Activated CD8-positive, alpha-beta memory T cell treated with anti-CD3 and anti-CD28 coated beads, Interleukin-2, amount 10 ng/mL, durations not matched to agents 7 days and 5 days (primary cell): Measurements from ENCODE around the gene SARS1. TPM values are rescaled to one million over a fixed set of nuclear protein-coding genes. Genes with fewer than 3 reads are reported as not detected.

Source experiments
- ATAC-seq: fragments of 150-1000 bp; cut with Tn5 transposase; one replicate; pipeline ENCODE4 v1.10.0; 2021; ENCODE audit warnings: moderate library complexity
- CTCF ChIA-PET: fragments of 350-600 bp; sonication (Branson Sonifier 250); formaldehyde crosslinking; loops from one replicate; lab custom pipeline; 2021; ENCODE audit warnings: antibody characterized with exemption; lab: Charles Lee
- DNase-seq: peaks from one replicate; pipeline ENCODE4 v3.0.0-alpha.2; 2020
- H3K27ac Mint-ChIP-seq: one replicate; pipeline ENCODE4 v1.8.0; 2021; ENCODE audit warnings: mild to moderate bottlenecking, mixed read lengths
- H3K27me3 Mint-ChIP-seq: one replicate; pipeline ENCODE4 v1.8.0; 2021; ENCODE audit warnings: mixed read lengths
- H3K36me3 Mint-ChIP-seq: one replicate; pipeline ENCODE4 v1.8.0; 2021; ENCODE audit warnings: mild to moderate bottlenecking, mixed read lengths
- H3K4me1 Mint-ChIP-seq: one replicate; pipeline ENCODE4 v1.8.0; 2021; ENCODE audit warnings: mixed read lengths
- H3K4me3 Mint-ChIP-seq: one replicate; pipeline ENCODE4 v1.8.0; 2021; ENCODE audit warnings: mild to moderate bottlenecking, moderate library complexity, mixed read lengths
- H3K9me3 Mint-ChIP-seq: one replicate; pipeline ENCODE4 v1.8.0; 2022; ENCODE audit warnings: low read depth, mixed read lengths
- total RNA-seq, 2 experiments: library from RNA; stranded (reverse); gene quantifications; one replicate each; pipeline ENCODE4 v1.2.3, GENCODE V29; 2021

Gene SARS1
- total RNA-seq, 2 experiments from 2014 or later = 148 to 194 TPM

DNA sequence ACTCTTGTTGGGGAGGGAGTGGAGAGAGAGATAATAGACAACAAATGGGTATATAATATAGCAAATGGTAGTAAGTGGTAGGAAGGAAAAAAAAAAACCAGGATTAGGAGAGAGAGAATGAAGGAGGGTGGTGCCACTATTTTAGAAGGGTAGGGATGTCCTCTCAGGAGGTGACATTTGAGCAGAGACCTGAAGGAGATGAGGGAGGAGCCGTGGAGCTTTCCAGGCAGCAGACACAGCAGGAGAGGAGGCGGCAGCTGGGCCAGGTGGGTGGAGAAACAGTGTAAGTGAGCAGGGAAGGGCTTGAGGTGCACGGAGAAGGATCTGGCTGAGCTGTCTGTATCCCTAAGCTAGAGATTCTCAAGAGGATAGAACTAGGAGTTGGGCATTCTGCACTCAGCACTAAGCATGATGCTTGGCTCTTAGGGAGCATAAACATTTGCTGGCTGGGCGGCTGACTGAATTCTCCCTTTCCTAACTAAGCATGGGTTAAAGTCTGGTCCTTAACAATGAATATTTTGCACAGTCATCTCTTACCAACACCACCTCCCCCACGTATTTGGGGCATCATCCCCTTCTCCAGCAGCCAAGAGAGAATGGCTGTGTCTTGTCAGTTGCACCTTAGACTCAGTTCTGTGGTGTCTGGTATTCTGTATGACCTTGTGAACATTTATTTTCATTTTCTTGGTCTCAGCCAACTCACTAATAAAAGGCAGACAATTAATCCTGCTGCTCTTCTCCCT is 27.6 kb upstream of the SARS1 start:
- H3K27me3 Mint-ChIP-seq = no peaks in the 10 kb centered on the region
- no peaks in the 10 kb centered on the region for H3K9me3 Mint-ChIP-seq
- no peak for ATAC-seq
- H3K36me3 Mint-ChIP-seq = no peaks in the 10 kb centered on the region
- DNase-seq = no peak
- H3K4me1 Mint-ChIP-seq = peaks cover 4% of the 10 kb centered on the region
- no peak overlapping the region for H3K4me3 Mint-ChIP-seq
- CTCF ChIA-PET = no interaction called here
- no peak overlapping the region for H3K27ac Mint-ChIP-seq

DNA sequence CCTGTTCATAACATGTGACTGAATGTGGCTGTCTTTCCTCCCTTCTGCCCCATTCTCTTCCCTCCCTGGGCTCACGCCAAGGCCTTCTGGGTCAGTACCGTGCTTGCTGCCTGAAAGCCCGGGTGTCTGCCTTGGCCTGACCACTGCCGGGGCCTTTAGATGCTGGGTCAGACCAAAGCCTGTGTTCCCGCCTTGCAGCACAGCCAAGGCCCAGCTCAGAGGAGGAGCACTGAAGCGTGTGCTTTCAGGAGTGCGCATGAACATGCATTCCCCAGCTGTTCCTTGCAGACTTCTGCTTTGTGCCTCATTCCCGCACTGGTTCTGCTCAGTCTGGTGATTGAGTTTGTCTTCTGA is 27.0 kb upstream of the SARS1 start:
- peaks cover 4% of the 10 kb centered on the region for H3K4me1 Mint-ChIP-seq
- H3K27me3 Mint-ChIP-seq = no peaks in the 10 kb centered on the region
- ATAC-seq = no peak
- no peak for DNase-seq
- H3K4me3 Mint-ChIP-seq = no peak overlapping the region
- CTCF ChIA-PET = interaction anchor here (1.2 kb wide), 1 partner anchor 87 kb away, joined by 3 read pairs; no protein-coding TSS in a partner anchor
- no peaks in the 10 kb centered on the region for H3K36me3 Mint-ChIP-seq
- no peaks in the 10 kb centered on the region for H3K9me3 Mint-ChIP-seq
- H3K27ac Mint-ChIP-seq = no peak overlapping the region

DNA sequence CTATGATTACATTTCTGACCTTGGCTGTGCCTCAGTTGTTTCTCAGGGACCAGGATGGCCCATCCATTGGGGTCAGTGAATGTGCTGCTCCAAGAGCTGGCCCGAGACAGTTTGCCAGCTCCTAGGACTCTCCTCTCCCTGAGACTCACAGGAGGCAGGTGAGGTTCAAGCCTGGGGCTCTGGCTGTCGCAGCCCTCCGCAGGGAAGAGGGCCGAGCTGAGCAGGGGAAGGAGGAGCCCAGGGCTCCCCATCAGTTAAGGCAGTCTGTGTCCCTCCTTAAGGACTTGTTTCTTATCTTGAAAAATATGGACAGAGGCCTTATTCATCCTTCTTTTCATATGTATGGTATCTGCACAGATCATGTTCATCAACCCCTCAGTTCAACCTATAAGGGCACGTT is 26.6 kb upstream of the SARS1 start:
- H3K27me3 Mint-ChIP-seq = no peaks in the 10 kb centered on the region
- H3K27ac Mint-ChIP-seq = no peak overlapping the region
- H3K4me3 Mint-ChIP-seq = no peak overlapping the region
- ATAC-seq = no peak
- CTCF ChIA-PET = interaction anchor here (1.2 kb wide), 1 partner anchor 87 kb away, joined by 3 read pairs; no protein-coding TSS in a partner anchor
- no peak for DNase-seq
- no peaks in the 10 kb centered on the region for H3K36me3 Mint-ChIP-seq
- no peaks in the 10 kb centered on the region for H3K9me3 Mint-ChIP-seq
- H3K4me1 Mint-ChIP-seq = peaks cover 4% of the 10 kb centered on the region

DNA sequence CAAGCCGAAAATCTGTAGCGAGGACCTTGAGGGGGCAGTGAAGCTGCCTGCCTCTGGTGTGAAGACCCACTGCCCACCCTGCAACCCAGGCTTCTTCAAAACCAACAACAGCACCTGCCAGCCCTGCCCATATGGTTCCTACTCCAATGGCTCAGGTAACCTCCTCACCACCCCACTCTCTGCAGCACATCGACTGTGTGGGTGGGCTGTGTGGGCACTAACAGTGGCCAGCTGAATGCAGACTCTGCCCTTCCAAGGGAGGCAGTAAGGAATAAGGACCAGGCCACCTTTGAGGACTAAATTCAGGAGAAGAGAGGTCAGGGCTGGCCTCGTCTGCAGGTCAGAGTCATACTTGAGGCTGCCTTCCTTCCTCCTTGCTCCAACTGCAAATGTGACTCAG is 25.5 kb upstream of the SARS1 start:
- no peaks in the 10 kb centered on the region for H3K36me3 Mint-ChIP-seq

DNA sequence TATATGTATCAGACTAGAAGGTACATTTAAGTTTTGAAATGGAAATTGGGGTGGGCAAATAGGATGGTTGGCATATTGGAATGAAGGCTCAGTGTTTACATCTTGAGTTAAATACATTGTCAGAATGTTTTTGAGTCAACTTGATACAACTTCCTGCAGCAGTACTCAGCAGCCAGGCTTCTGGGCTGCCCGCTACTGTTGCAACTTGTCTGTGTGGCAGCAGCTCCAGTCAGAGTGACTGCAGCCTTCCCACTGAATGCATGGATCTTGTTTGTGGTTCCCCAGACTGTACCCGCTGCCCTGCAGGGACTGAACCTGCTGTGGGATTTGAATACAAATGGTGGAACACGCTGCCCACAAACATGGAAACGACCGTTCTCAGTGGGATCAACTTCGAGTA is 24.9 kb upstream of the SARS1 start:
- Mint-ChIP-seq H3K36me3 (no peaks in the 10 kb centered on the region), H3K27me3 (no peaks in the 10 kb centered on the region), H3K4me3 (no peak overlapping the region), H3K27ac (no peak overlapping the region), H3K4me1 (peaks cover 8% of the 10 kb centered on the region), H3K9me3 (no peaks in the 10 kb centered on the region)
- CTCF ChIA-PET = interaction anchor here (1.0 to 1.8 kb wide), 3 partner anchors 10 to 89 kb away, joined by 3 to 5 read pairs (median 4); no protein-coding TSS in a partner anchor
- no peak for ATAC-seq
- no peak for DNase-seq

More for the DNA sequence above, 25.5 kb upstream of the SARS1 start:
- no peak for DNase-seq
- no peak overlapping the region for H3K27ac Mint-ChIP-seq
- no peaks in the 10 kb centered on the region for H3K9me3 Mint-ChIP-seq
- no peak for ATAC-seq
- CTCF ChIA-PET = no interaction called here
- no peaks in the 10 kb centered on the region for H3K27me3 Mint-ChIP-seq
- no peak overlapping the region for H3K4me3 Mint-ChIP-seq
- H3K4me1 Mint-ChIP-seq = peaks cover 4% of the 10 kb centered on the region

DNA sequence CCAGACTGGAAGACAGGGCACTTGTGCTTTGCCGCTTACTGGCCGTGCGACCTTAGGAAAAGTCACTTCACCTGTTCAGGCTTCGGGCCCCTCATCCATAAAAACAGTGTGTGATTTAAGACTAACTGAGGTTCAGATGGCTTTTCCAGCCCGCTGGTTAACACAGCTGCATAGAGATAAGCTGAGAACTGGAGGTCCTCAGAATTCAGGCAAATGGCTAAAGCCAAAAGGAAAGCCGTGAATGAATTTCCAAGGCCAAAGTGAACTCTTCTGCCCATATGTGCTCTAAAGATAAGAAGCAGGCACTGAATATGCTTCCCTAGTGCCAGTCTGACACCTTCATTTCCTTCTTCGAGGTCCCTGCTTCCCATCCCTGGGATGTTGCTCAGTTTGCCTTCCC is 23.5 kb upstream of the SARS1 start:
- no peak for ATAC-seq
- Mint-ChIP-seq H3K4me1 (peaks cover 8% of the 10 kb centered on the region), H3K9me3 (no peaks in the 10 kb centered on the region), H3K27me3 (no peaks in the 10 kb centered on the region), H3K36me3 (no peaks in the 10 kb centered on the region), H3K4me3 (no peak overlapping the region), H3K27ac (no peak overlapping the region)
- CTCF ChIA-PET = interaction anchor here (1.5 to 2.1 kb wide), 3 partner anchors 8 to 24 kb away, joined by 3 to 6 read pairs (median 4); no protein-coding TSS in a partner anchor
- no peak for DNase-seq

DNA sequence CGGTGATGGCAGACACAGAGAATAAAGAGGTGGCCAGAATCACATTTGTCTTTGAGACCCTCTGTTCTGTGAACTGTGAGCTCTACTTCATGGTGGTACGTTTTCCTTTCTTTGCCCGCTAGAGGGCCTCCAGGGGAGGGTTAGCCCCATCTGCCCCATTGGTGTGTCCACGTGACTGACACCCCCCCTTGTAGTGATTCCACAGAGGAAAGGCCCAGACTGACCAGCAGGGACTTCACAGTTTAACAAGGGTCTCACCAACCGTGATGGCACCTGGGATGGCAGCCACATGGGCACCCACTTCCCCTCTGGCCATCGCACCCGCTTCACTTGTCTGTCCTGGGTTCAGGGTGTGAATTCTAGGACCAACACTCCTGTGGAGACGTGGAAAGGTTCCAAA is 22.3 kb upstream of the SARS1 start:
- no peaks in the 10 kb centered on the region for H3K27me3 Mint-ChIP-seq
- H3K36me3 Mint-ChIP-seq = no peaks in the 10 kb centered on the region
- no peak for ATAC-seq
- CTCF ChIA-PET = interaction anchor here (0.6 to 2.1 kb wide), 5 partner anchors 10 to 27 kb away, joined by 3 to 6 read pairs (median 4); partner anchors contain the start of gene SARS1
- peaks cover 8% of the 10 kb centered on the region for H3K4me1 Mint-ChIP-seq
- DNase-seq = no peak
- H3K4me3 Mint-ChIP-seq = no peak overlapping the region
- H3K27ac Mint-ChIP-seq = no peak overlapping the region
- no peaks in the 10 kb centered on the region for H3K9me3 Mint-ChIP-seq

DNA sequence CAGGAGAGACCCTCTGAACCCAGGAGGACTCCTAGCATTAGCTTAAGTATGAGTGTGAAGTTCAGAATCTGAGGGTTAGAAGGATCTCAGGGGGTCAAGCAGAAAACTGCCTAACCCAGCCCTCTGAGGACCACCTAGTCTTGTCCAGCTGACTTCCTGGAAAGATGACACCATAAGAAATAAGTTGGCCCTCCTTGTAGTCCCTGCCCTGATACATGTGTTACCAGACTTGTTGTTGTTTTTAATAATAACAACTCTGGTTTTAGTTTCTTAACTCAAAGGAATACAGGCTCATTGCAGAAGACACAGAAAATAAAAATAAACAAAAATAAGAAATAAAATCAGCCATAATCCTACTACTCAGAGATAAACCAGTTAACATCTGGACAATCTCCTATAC is 21.8 kb upstream of the SARS1 start:
- DNase-seq = no peak
- Mint-ChIP-seq H3K4me1 (peaks cover 8% of the 10 kb centered on the region), H3K27me3 (no peaks in the 10 kb centered on the region), H3K9me3 (no peaks in the 10 kb centered on the region), H3K4me3 (no peak overlapping the region), H3K27ac (no peak overlapping the region), H3K36me3 (no peaks in the 10 kb centered on the region)
- CTCF ChIA-PET = interaction anchor here (1.0 to 2.1 kb wide), 4 partner anchors 9 to 28 kb away, joined by 3 to 6 read pairs (median 4); partner anchors contain the start of gene SARS1
- ATAC-seq = no peak

DNA sequence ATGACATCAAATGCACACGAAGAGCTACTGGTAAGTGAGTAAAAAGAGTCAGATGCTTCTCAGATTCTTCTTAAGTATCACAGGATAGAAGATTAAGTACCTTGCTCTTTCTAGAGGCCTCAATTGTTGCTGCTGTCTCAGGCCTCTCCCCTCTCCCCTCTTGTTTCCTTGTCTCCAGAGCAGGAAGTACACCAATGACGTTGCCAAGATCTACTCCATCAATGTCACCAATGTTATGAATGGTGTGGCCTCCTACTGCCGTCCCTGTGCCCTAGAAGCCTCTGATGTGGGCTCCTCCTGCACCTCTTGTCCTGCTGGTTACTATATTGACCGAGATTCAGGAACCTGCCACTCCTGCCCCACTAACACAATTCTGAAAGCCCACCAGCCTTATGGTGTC is 21.3 kb upstream of the SARS1 start:
- no peak for ATAC-seq
- Mint-ChIP-seq H3K36me3 (no peaks in the 10 kb centered on the region), H3K4me3 (no peak overlapping the region), H3K27me3 (no peaks in the 10 kb centered on the region), H3K4me1 (peaks cover 10% of the 10 kb centered on the region), H3K9me3 (no peaks in the 10 kb centered on the region), H3K27ac (no peak overlapping the region)
- DNase-seq = no peak
- CTCF ChIA-PET = interaction anchor here (1.6 to 2.0 kb wide), 2 partner anchors 21 to 79 kb away, joined by 4 to 13 read pairs; partner anchors contain the start of genes ELAPOR1 and SARS1

DNA sequence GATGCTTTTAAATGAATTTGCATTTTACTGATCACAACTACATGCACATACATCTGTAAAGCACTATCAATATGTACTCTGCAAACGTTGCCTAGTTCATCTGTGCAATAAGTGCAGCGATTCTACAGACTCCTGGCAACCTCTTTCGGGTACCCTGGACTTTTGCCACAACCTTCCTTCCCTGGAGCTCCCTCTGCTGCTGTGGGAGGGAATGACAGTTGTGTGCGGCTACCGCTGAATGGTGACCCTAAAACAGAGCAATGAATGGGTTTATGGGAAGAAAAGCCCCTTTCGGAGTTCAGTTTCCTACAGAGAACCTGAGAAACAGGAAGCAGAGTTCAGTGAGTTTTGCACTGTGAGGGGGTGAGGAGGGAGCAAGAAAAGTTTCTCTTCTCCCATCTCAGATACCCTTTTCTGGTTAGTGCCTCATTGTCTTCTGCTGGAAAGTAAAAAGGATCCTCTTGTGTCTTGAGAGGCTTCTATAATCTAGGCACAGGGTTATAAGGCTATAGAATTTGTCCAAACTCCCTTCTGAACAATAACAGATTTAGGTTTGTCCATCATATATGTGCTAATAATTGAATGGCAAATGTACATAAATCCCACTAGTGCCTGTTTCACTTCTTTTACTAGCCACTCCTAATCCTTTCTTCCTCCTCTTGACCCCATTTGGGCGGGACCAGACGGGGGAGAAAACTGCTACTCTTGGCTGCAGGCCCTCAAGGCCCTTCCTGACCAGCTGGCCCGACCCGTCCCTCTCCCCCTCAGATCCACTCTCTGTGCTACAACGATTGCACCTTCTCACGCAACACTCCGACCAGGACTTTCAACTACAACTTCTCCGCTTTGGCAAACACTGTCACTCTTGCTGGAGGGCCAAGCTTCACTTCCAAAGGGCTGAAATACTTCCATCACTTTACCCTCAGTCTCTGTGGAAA is 19.8 kb upstream of the SARS1 start:
- H3K27ac Mint-ChIP-seq = no peak overlapping the region
- ATAC-seq = peak; percentile 90
- DNase-seq = peak; percentile 78
- H3K4me1 Mint-ChIP-seq = peaks cover 15% of the 10 kb centered on the region
- CTCF ChIA-PET = interaction anchor here (0.6 to 2.0 kb wide), 16 partner anchors 13 to 339 kb away, joined by 3 to 13 read pairs (median 3); partner anchors contain the start of genes ELAPOR1 and SARS1
- H3K36me3 Mint-ChIP-seq = no peaks in the 10 kb centered on the region
- no peaks in the 10 kb centered on the region for H3K27me3 Mint-ChIP-seq
- H3K9me3 Mint-ChIP-seq = no peaks in the 10 kb centered on the region
- H3K4me3 Mint-ChIP-seq = no peak overlapping the region

DNA sequence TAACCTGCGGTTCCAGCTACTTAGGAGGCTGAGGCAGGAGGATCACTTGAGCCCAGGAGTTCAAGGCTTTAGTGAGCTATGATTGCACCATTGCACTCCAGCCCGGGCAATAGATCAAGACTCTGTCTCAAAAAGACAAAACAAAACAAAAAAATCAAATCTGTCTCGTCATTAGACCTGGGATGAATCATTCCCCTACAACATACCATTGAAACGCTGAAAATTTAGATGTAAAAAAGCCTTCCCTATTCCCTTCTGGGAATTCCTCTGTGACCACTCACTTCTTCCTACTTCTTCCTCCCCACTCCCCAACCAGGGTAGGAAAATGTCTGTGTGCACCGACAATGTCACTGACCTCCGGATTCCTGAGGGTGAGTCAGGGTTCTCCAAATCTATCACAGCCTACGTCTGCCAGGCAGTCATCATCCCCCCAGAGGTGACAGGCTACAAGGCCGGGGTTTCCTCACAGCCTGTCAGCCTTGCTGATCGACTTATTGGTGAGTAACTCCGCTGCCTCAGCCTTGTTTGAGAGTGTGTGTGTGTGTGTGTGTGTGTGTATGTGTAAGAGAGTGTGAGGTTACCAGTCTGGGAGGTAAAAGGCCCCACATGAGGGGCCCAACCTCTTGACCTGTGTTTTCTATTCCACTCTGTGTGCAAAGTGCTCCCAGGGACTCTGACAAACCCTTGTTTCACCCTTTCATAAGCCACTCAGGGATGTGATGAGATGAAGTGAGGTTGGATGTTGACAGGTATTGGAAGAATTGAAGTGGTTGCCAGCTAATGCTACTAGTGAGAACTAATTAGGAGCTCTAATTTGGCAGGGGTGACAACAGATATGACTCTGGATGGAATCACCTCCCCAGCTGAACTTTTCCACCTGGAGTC is 16.3 kb upstream of the SARS1 start:
- DNase-seq = no peak
- Mint-ChIP-seq H3K27ac (no peak overlapping the region), H3K4me3 (no peak overlapping the region), H3K36me3 (no peaks in the 10 kb centered on the region), H3K9me3 (no peaks in the 10 kb centered on the region), H3K27me3 (no peaks in the 10 kb centered on the region), H3K4me1 (peaks cover 21% of the 10 kb centered on the region)
- no peak for ATAC-seq
- CTCF ChIA-PET = interaction anchor here (1.2 kb wide), 1 partner anchor 85 kb away, joined by 4 read pairs; a partner anchor contains a TSS

DNA sequence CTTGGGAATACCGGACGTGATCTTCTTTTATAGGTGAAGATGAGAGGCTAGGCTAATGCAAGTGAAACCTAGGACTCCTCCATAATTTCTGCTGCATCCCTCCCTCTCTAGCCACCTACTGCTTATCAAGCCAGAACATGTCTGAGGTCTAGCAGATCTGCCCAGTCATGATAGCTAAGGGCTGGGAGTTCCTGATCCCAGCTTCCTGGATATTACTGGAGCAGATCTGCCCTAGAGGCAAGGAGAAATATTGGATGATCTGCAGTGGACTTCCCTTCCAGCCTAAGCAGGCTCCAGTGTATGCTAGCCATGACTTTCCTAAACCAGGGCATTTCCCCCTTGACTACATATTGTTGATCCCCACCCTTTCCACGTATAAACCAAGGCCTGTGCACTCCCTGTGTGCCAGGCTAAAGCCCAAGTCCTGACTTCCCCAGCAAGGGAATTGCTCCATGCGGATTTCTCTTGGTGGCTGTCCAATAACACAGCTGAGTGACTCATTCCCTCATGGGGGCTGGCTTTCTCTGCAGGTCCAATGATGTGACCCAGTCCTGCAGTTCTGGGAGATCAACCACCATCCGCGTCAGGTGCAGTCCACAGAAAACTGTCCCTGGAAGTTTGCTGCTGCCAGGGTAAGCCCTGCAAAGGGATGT is 15.5 kb upstream of the SARS1 start:
- no peaks in the 10 kb centered on the region for H3K36me3 Mint-ChIP-seq
- no peak for DNase-seq
- no peak overlapping the region for H3K27ac Mint-ChIP-seq
- peaks cover 21% of the 10 kb centered on the region for H3K4me1 Mint-ChIP-seq
- no peaks in the 10 kb centered on the region for H3K27me3 Mint-ChIP-seq
- no peaks in the 10 kb centered on the region for H3K9me3 Mint-ChIP-seq
- CTCF ChIA-PET = interaction anchor here (0.7 to 2.8 kb wide), 3 partner anchors 9 to 370 kb away, joined by 3 to 9 read pairs (median 4); no protein-coding TSS in a partner anchor
- H3K4me3 Mint-ChIP-seq = no peak overlapping the region
- ATAC-seq = no peak
